Panc1 (cell line): Measurements from ENCODE around the gene TMED8. TPM values are rescaled to one million over a fixed set of nuclear protein-coding genes. Genes with fewer than 3 reads are reported as not detected.

Source experiments
- ATAC-seq: fragments of 200-7000 bp; cut with Tn5 transposase; 2 replicates; pipeline ENCODE4 v1.9.1; 2020; ENCODE audit warnings: mild to moderate bottlenecking, moderate library complexity
- BruUV-seq: library from RNA; stranded (reverse); fragments of 400-500 nt; replicated peaks from 2 replicates; lab custom pipeline; 2021; lab: Mats Ljungman, UMichigan
- CTCF ChIA-PET: fragments of 300-600 bp; sonication (Branson Sonifier 250); formaldehyde crosslinking; loops from one replicate; lab custom pipeline; 2022; ENCODE audit warnings: antibody characterized with exemption; lab: Charles Lee
- POLR2A ChIA-PET: fragments of 300-600 bp; sonication (Branson Sonifier 250); formaldehyde crosslinking; loops from one replicate; lab custom pipeline; 2022; ENCODE audit warnings: antibody characterized with exemption; lab: Charles Lee
- DNase-seq: peaks from one replicate; pipeline ENCODE4 v3.0.0-alpha.2; 2010; ENCODE audit warnings: low read depth, low spot score
- H3K27ac ChIP-seq: 2 replicates; pipeline ENCODE4 v1.5.1; 2011; ENCODE audit warnings: mild to moderate bottlenecking, low read length, inconsistent platforms
- H3K27me3 ChIP-seq: fragments of 200-500 bp; sonication (Bioruptor generic); 2 replicates; pipeline ENCODE4 v1.6.0; 2014; ENCODE audit warnings: low read length, inconsistent platforms; ENCODE audit not compliant: control insufficient read depth, insufficient read depth
- H3K36me3 ChIP-seq: fragments of 200-500 bp; sonication (Bioruptor generic); 2 replicates; pipeline ENCODE4 v1.5.1; 2014; ENCODE audit warnings: inconsistent platforms, mild to moderate bottlenecking, low read length, moderate library complexity; ENCODE audit not compliant: control insufficient read depth, insufficient read depth
- H3K4me1 ChIP-seq: 2 replicates; pipeline ENCODE4 v1.5.1; 2011; ENCODE audit warnings: inconsistent platforms, mild to moderate bottlenecking, low read length, moderate library complexity; ENCODE audit not compliant: control insufficient read depth, insufficient read depth
- H3K4me3 ChIP-seq, 2 experiments: 2 replicates each; pipeline ENCODE4 v1.5.1; 2011 to 2012; ENCODE audit warnings: low read depth in 2 of 2, low read length in 2 of 2, mild to moderate bottlenecking in 2 of 2, inconsistent platforms in 1 of 2, moderate library complexity in 1 of 2
- H3K9me3 ChIP-seq: fragments of 200-500 bp; sonication (Bioruptor generic); 2 replicates; pipeline ENCODE4 v1.5.1; 2014; ENCODE audit warnings: low read depth, mild to moderate bottlenecking, inconsistent platforms, low read length, moderate library complexity; ENCODE audit not compliant: control insufficient read depth, insufficient read depth
- POLR2AphosphoS5 ChIP-seq: IDR thresholded peaks from 2 replicates; pipeline ENCODE4 v1.6.1; 2012; ENCODE audit warnings: mild to moderate bottlenecking, low read depth, low read length, moderate library complexity
- REST ChIP-seq, 2 experiments: IDR thresholded peaks; 2 replicates each; pipeline ENCODE4 v1.6.1; 2011 to 2012; ENCODE audit warnings: low read depth in 2 of 2, control low read depth in 1 of 2, low read length in 1 of 2, mild to moderate bottlenecking in 1 of 2, moderate library complexity in 1 of 2; ENCODE audit not compliant: insufficient read depth in 1 of 2
- SIN3A ChIP-seq: IDR thresholded peaks from 2 replicates; pipeline ENCODE4 v1.6.1; 2012; ENCODE audit warnings: low read depth, mild to moderate bottlenecking, low read length, moderate library complexity, borderline replicate concordance; ENCODE audit not compliant: insufficient read depth
- TCF7L2 ChIP-seq: IDR thresholded peaks from 2 replicates; pipeline ENCODE4 v1.6.1; 2011; ENCODE audit warnings: mild to moderate bottlenecking, low read depth, low read length, inconsistent platforms
- in situ Hi-C: cut with HindIII; loops from 2 replicates; pipeline ENCODE4 v1.10.0; 2016; ENCODE audit warnings: low sequenced_read_pairs, low pct_unique_long_range_greater_than_20kb
- intact Hi-C: fragments of 100-400 bp; cut with micrococcal nuclease; formaldehyde crosslinking; loops from one replicate; pipeline ENCODE4 v1.10.0; 2022; ENCODE audit not compliant: unreplicated experiment
- total RNA-seq: library from RNA; stranded (reverse); gene quantifications from one replicate; pipeline ENCODE4 v1.2.1, GENCODE V29; 2021; ENCODE audit not compliant: unreplicated experiment
- TF ChIP-seq, protein P1 (sequence below): fragments of 450-650 bp; IDR thresholded peaks from 2 replicates; pipeline ENCODE4 v1.5.1; 2017; ENCODE audit warnings: mild to moderate bottlenecking

TMED8 gene
- total RNA-seq, 1 experiment from 2014 or later: 8.5 TPM

- no peak for ATAC-seq
Observed at GRCh38 chr14:77403768-77404167, 26.9 kb upstream of the TMED8 start.

GRCh38 chr14:77400216-77400615, 23.3 kb upstream of the TMED8 start:
- no peaks in the 10 kb centered on the region for H3K4me1 ChIP-seq
- in situ Hi-C loops: no loop called here
- ATAC-seq: no peak
- no peaks in the 10 kb centered on the region for H3K27me3 ChIP-seq
- TF ChIP-seq POLR2AphosphoS5 (no peak), TCF7L2 (no peak), SIN3A (no peak), REST (IDR thresholded peaks at IDR 0.05; ENCODE audit: insufficient read depth in 1 of 2, low read depth in 2 of 2, low read length in 1 of 2) (no peak)
- TF ChIP-seq, protein P1, sequence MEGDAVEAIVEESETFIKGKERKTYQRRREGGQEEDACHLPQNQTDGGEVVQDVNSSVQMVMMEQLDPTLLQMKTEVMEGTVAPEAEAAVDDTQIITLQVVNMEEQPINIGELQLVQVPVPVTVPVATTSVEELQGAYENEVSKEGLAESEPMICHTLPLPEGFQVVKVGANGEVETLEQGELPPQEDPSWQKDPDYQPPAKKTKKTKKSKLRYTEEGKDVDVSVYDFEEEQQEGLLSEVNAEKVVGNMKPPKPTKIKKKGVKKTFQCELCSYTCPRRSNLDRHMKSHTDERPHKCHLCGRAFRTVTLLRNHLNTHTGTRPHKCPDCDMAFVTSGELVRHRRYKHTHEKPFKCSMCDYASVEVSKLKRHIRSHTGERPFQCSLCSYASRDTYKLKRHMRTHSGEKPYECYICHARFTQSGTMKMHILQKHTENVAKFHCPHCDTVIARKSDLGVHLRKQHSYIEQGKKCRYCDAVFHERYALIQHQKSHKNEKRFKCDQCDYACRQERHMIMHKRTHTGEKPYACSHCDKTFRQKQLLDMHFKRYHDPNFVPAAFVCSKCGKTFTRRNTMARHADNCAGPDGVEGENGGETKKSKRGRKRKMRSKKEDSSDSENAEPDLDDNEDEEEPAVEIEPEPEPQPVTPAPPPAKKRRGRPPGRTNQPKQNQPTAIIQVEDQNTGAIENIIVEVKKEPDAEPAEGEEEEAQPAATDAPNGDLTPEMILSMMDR: no peak
- BruUV-seq: no TSS peak
- no peak overlapping the region for H3K27ac ChIP-seq
- CTCF ChIA-PET: no interaction called here
- intact Hi-C loops: no loop called here
- no peak overlapping the region for H3K4me3 ChIP-seq
- no peak for DNase-seq
- H3K9me3 ChIP-seq: no peaks in the 10 kb centered on the region
- H3K36me3 ChIP-seq: no peaks in the 10 kb centered on the region
- POLR2A ChIA-PET: no interaction called here

More at GRCh38 chr14:77403768-77404167, 26.9 kb upstream of the TMED8 start:
- TF ChIP-seq, protein P1: no peak
- TF ChIP-seq REST (IDR thresholded peaks at IDR 0.05; ENCODE audit: insufficient read depth in 1 of 2, low read depth in 2 of 2, low read length in 1 of 2): no peak
- TF ChIP-seq SIN3A: no peak
- no peak for TF ChIP-seq POLR2AphosphoS5
- TF ChIP-seq TCF7L2: no peak
- Histone ChIP-seq H3K9me3 (no peaks in the 10 kb centered on the region), H3K4me1 (no peaks in the 10 kb centered on the region), H3K36me3 (no peaks in the 10 kb centered on the region), H3K4me3 (no peak overlapping the region), H3K27ac (no peak overlapping the region), H3K27me3 (no peaks in the 10 kb centered on the region)
- POLR2A ChIA-PET: no interaction called here
- no TSS peak for BruUV-seq
- in situ Hi-C loops (no loop called here), intact Hi-C loops (no loop called here)
- DNase-seq: no peak
- CTCF ChIA-PET: no interaction called here
